ENCODE data around the gene SAP30BP.

DNA sequence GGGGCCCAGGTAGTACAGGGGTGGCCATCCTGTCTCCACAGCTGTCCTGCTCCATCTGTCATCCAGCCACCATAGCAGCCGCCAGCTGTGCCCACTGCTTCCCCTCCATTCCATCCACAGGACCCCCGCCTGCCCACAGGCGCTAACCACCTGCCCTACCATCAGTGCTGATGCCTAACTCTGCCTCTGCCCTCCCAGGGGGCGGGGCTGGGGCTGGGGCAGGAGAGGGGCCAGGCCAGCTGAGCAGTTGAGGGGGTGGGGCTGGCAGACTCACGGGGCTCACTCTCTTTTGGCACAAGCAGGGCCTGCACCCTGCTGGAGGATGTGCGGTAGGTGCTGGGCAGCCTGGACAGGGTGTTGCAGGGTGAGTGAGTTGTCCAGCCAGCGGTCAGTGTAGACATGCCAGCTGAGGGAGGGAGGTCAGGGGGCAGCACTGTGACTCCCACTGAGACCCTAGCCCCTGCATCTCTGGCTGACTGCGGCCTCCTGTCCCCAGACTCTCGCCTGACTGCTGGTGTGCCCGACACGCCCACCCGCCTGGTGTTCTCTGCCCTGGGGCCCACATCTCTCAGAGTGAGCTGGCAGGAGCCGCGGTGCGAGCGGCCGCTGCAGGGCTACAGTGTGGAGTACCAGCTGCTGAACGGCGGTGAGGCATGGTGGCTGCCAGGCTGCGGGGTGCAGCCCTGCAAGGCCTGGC lies 88.2 kb downstream of the SAP30BP start:
- TF ChIP-seq, protein P1, sequence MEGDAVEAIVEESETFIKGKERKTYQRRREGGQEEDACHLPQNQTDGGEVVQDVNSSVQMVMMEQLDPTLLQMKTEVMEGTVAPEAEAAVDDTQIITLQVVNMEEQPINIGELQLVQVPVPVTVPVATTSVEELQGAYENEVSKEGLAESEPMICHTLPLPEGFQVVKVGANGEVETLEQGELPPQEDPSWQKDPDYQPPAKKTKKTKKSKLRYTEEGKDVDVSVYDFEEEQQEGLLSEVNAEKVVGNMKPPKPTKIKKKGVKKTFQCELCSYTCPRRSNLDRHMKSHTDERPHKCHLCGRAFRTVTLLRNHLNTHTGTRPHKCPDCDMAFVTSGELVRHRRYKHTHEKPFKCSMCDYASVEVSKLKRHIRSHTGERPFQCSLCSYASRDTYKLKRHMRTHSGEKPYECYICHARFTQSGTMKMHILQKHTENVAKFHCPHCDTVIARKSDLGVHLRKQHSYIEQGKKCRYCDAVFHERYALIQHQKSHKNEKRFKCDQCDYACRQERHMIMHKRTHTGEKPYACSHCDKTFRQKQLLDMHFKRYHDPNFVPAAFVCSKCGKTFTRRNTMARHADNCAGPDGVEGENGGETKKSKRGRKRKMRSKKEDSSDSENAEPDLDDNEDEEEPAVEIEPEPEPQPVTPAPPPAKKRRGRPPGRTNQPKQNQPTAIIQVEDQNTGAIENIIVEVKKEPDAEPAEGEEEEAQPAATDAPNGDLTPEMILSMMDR (IDR thresholded peaks at IDR 0.05), result no peak
- no peak for TF ChIP-seq POLR2A (IDR thresholded peaks at IDR 0.05)

Measured in esophagus squamous epithelium (tissue), 4 donors.